Bronchial epithelial cell (primary cell): ENCODE data around the gene RYR2. TPM values are rescaled to one million over a fixed set of nuclear protein-coding genes. Genes with fewer than 3 reads are reported as not detected.
"Not testable (repeated sequence)": the region's sequence is repeated elsewhere in the genome, so short reads cannot be mapped to it uniquely, and the experiment has no call there.

ENCODE experiments used
- DNase-seq: peaks from one replicate; pipeline ENCODE4 v3.0.0-alpha.2; 2010; ENCODE audit warnings: low read depth
- FAIRE-seq: peaks from 2 replicates; lab custom pipeline; 2011; peaks lifted over from hg19 to GRCh38; lab: Jason Lieb, UNC
- H3K27me3 ChIP-seq: 2 replicates; pipeline ENCODE4 v1.5.1; 2011; ENCODE audit warnings: low read length; ENCODE audit not compliant: control insufficient read depth, insufficient read depth
- H3K36me3 ChIP-seq: 2 replicates; pipeline ENCODE4 v1.5.1; 2011; ENCODE audit warnings: low read length; ENCODE audit not compliant: control insufficient read depth, insufficient read depth
- H3K4me3 ChIP-seq: 2 replicates; pipeline ENCODE4 v1.5.1; 2011; ENCODE audit warnings: mild to moderate bottlenecking, low read depth, low read length, control low read depth
- total RNA-seq: library from RNA; depleted of rRNA; stranded (reverse); fragments of >200 nt; gene quantifications from 2 replicates; pipeline ENCODE4 v1.2.1, GENCODE V29; 2014
- TF ChIP-seq, protein P1 (sequence below): IDR thresholded peaks from 2 replicates; pipeline ENCODE4 v1.5.1; 2011; ENCODE audit warnings: mild to moderate bottlenecking, moderate library complexity, low read length, control low read depth, inconsistent platforms; ENCODE audit not compliant: insufficient read depth, severe bottlenecking

Gene RYR2
- total RNA-seq, 1 donor from 2014 or later = not detected

DNA sequence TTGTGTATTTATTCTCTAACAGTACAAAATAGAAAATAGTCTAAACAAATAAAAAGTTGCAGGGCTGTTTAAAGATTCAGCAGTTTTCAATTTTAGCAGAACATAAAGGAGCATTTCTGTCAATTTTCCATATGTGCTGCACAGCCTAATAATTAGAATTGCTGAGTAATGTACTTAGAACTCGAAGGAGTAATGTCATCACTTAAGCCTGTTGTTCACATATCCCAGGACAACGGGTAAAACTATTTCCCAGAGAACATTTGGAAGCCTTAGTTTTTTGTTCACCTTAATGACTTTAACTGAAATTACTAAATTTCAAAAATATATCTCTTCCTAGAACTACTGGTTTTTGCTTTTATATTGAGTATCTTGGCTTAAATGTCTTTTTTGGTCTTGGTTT is 767.1 kb downstream of the RYR2 start:
- H3K27me3 ChIP-seq = no peaks in the 10 kb centered on the region
- H3K4me3 ChIP-seq = no peak overlapping the region
- no peak for DNase-seq
- FAIRE-seq = no peak
- no peaks in the 10 kb centered on the region for H3K36me3 ChIP-seq
- TF ChIP-seq, protein P1, sequence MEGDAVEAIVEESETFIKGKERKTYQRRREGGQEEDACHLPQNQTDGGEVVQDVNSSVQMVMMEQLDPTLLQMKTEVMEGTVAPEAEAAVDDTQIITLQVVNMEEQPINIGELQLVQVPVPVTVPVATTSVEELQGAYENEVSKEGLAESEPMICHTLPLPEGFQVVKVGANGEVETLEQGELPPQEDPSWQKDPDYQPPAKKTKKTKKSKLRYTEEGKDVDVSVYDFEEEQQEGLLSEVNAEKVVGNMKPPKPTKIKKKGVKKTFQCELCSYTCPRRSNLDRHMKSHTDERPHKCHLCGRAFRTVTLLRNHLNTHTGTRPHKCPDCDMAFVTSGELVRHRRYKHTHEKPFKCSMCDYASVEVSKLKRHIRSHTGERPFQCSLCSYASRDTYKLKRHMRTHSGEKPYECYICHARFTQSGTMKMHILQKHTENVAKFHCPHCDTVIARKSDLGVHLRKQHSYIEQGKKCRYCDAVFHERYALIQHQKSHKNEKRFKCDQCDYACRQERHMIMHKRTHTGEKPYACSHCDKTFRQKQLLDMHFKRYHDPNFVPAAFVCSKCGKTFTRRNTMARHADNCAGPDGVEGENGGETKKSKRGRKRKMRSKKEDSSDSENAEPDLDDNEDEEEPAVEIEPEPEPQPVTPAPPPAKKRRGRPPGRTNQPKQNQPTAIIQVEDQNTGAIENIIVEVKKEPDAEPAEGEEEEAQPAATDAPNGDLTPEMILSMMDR = no peak

DNA sequence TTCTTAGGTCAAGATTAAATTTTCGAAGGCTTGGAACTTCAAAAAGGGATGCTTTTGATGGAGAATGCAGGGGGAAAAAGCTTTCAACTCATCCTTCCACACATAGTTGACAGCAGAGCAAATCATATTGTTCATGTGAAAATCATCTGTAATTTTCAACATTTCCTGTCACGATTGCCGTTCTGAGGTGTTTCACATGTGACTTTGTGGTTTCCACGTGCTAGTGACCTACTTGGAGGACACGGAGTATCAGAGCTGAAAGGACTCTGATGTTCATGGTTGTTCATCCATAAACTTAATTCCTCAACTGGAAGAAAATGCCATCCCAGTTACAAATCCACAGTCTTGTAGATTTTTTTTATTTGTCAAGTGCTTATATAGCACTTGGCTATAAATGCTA is 769.6 kb downstream of the RYR2 start:
- Histone ChIP-seq H3K36me3 (no peaks in the 10 kb centered on the region), H3K4me3 (no peak overlapping the region), H3K27me3 (no peaks in the 10 kb centered on the region)
- DNase-seq = no peak
- FAIRE-seq = no peak
- TF ChIP-seq, protein P1 = no peak

DNA sequence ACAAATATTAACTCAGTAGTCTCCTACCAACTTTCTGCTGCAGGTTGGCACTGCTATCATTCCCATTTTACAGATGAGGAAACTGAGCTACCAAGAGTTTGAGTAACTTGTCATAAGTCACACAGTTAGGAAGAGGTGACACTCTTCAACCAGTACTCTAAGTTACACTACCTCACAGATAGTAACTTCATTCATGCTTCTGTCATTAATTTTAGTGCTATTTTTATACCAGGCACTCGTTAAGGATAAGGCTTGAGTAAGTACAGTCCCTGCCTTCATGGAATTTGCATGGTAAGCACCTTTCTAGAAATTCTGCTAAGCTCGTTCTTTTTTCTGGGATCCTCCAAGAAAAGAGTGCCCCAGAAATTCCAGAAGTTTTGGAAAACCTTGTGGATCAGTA is 770.1 kb downstream of the RYR2 start:
- FAIRE-seq (no peak), DNase-seq (no peak)
- TF ChIP-seq, protein P1 = no peak
- Histone ChIP-seq H3K4me3 (no peak overlapping the region), H3K27me3 (no peaks in the 10 kb centered on the region), H3K36me3 (no peaks in the 10 kb centered on the region)

DNA sequence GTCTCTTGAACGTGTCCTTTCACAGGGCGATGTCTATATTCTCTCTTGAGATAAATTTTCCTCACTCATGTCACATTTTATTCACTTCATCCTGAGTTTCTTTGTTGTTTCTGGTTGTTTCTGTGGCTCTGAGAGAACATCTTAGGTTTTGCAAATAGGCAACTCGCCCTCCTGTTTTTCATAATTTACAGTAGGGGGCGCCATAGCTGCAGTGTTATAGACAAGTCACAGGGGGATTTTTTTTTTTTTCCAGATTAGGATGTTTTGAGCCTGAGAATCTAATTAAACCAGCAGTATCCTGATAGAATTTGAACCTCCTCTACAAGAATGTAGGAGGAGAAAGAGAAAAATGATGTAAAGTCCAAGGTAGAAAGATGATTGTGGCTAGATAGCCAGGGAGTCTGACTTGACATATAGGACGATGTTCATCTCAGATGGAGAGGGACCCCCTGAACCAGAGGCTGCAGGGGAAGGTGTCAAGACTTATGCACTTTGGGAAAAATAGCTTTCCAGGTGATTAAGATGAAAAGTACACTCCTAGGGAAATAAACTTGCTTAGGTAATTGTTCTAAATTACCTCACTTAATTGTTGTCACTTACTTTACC is 772.4 kb downstream of the RYR2 start:
- DNase-seq = peak; percentile 2
- no peak overlapping the region for H3K4me3 ChIP-seq
- H3K27me3 ChIP-seq = no peaks in the 10 kb centered on the region
- TF ChIP-seq, protein P1 = peak; percentile 17
- no peak for FAIRE-seq
- H3K36me3 ChIP-seq = no peaks in the 10 kb centered on the region

DNA sequence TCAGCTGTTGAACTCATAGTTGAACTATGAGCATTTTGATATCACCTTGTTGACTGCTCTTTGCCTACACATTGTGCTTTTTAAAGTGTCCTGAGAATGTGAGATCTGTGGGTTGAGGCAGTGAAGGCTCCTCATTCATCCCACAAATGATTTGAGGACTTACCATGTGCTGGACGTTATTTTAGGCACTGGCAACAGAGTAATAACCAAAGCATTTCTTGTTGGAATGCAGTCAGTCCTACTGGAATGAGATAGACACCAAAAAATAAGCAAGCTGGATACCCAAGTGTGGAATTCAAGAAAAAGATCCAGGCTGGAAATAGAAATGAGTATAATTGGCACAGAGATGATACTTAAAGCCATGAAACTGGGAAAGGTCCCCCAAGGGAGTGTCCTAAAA is 775.3 kb downstream of the RYR2 start:
- FAIRE-seq (no peak), DNase-seq (no peak)
- no peaks in the 10 kb centered on the region for H3K36me3 ChIP-seq
- H3K4me3 ChIP-seq = no peak overlapping the region
- TF ChIP-seq, protein P1 = no peak
- H3K27me3 ChIP-seq = no peaks in the 10 kb centered on the region

DNA sequence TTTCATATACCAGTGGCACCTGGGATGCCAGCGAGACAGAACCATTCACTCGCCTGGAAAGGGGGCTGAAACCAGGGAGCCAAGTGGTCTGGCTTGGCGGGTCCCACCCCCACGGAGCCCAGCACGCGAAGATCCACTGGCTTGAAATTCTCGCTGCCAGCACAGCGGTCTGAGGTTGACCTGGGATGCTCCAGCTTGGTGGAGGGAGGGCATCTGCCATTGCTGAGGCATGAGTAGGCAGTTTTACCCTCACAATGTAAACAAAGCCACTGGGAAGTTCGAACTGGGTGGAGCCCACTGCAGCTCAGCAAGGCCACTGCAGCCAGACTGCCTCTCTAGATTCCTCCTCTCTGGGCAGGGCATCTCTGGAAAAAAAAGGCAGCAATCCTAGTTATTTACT is 778.6 kb downstream of the RYR2 start:
- H3K27me3 ChIP-seq, DNase-seq, H3K36me3 ChIP-seq, FAIRE-seq, H3K4me3 ChIP-seq: not testable (repeated sequence)
